DND-41 (cell line): ENCODE measurements around the gene LEUTX.

Source experiments
- ATAC-seq: fragments of 200-7000 bp; cut with Tn5 transposase; 3 replicates; pipeline ENCODE4 v1.9.1; 2021; ENCODE audit warnings: low read depth; ENCODE audit not compliant: insufficient read depth
- DNase-seq: peaks from one replicate; pipeline ENCODE4 v3.0.0-alpha.2; 2020
- H2AFZ ChIP-seq: 2 replicates; pipeline ENCODE4 v1.6.0; 2012; ENCODE audit warnings: low read depth, low read length
- H3K27ac ChIP-seq: 2 replicates; pipeline ENCODE4 v1.5.1; 2012; ENCODE audit warnings: low read length, inconsistent platforms
- H3K27me3 ChIP-seq: fragments of 200-600 bp; sonication (generic); 2 replicates; pipeline ENCODE4 v1.6.0; 2012; ENCODE audit warnings: low read length, mild to moderate bottlenecking, inconsistent platforms; ENCODE audit not compliant: insufficient read depth, poor library complexity
- H3K36me3 ChIP-seq: 2 replicates; pipeline ENCODE4 v1.5.1; 2012; ENCODE audit warnings: low read length, inconsistent platforms; ENCODE audit not compliant: insufficient read depth
- H3K4me1 ChIP-seq: 2 replicates; pipeline ENCODE4 v1.5.1; 2012; ENCODE audit warnings: mild to moderate bottlenecking, low read length; ENCODE audit not compliant: insufficient read depth
- H3K4me2 ChIP-seq: 2 replicates; pipeline ENCODE4 v1.6.0; 2012; ENCODE audit warnings: mild to moderate bottlenecking, moderate library complexity, low read length, inconsistent platforms; ENCODE audit not compliant: insufficient read depth
- H3K4me3 ChIP-seq, 2 experiments: fragments of 200-600 bp in 1 of 2; shearing (Covaris generic) in 1 of 2; 2 replicates each; pipeline ENCODE4 v1.5.1; 2012 to 2016; ENCODE audit warnings: inconsistent platforms in 2 of 2, low read length in 2 of 2, mild to moderate bottlenecking in 2 of 2, low read depth in 1 of 2, moderate library complexity in 1 of 2
- H3K79me2 ChIP-seq: 2 replicates; pipeline ENCODE4 v1.6.0; 2012; ENCODE audit warnings: low read length, inconsistent platforms; ENCODE audit not compliant: insufficient read depth
- H3K9ac ChIP-seq: 2 replicates; pipeline ENCODE4 v1.6.0; 2012; ENCODE audit warnings: low read depth, mild to moderate bottlenecking, inconsistent platforms, low read length, moderate library complexity
- H3K9me3 ChIP-seq: 2 replicates; pipeline ENCODE4 v1.5.1; 2012; ENCODE audit warnings: low read length, moderate library complexity, mild to moderate bottlenecking, inconsistent platforms; ENCODE audit not compliant: insufficient read depth, severe bottlenecking
- H4K20me1 ChIP-seq: 2 replicates; pipeline ENCODE4 v1.6.0; 2012; ENCODE audit warnings: low read length; ENCODE audit not compliant: insufficient read depth
- CTCF ChIP-seq: IDR thresholded peaks from 2 replicates; pipeline ENCODE4 v1.5.1; 2012; ENCODE audit warnings: borderline replicate concordance, low read length, moderate library complexity, mild to moderate bottlenecking; ENCODE audit not compliant: poor library complexity, severe bottlenecking; ENCODE audit errors: extremely low read depth
- EZH2 ChIP-seq: IDR thresholded peaks from 3 replicates; pipeline ENCODE4 v1.6.1; 2012; ENCODE audit warnings: borderline replicate concordance, low read depth, mild to moderate bottlenecking, moderate library complexity, low read length, inconsistent platforms; ENCODE audit not compliant: severe bottlenecking

The LEUTX gene

GRCh38 chr19:39780894-39781293 is 2.2 kb downstream of the LEUTX start:
- no peak for DNase-seq
- Histone ChIP-seq H3K9me3 (no peaks in the 10 kb centered on the region), H4K20me1 (no peaks in the 10 kb centered on the region), H3K27me3 (peaks cover 28% of the 10 kb centered on the region), H3K4me2 (no peak overlapping the region), H3K27ac (no peak overlapping the region), H3K9ac (no peak overlapping the region), H2AFZ (no peak overlapping the region), H3K79me2 (no peaks in the 10 kb centered on the region), H3K4me3 (no peak overlapping the region), H3K36me3 (no peaks in the 10 kb centered on the region), H3K4me1 (no peaks in the 10 kb centered on the region)
- no peak for TF ChIP-seq EZH2
- no peak for TF ChIP-seq CTCF
- no peak for ATAC-seq

DNA sequence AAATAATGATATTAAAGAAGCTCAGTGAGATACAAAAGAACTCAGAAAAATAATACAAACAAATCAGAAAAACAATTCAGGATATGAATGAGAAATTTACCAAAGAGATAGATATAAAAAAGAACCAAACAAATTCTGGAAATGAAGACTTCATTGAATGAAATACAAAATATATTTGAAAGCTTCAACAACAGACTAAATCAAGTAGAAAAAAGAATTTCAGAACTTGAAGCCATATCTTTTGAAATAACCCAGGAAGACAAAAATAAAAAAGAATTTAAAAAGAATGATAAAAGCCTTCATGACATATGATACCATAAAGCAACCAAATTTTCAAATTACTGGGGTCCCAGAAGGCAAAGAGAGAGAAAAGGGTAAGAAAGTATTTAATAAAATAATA is 9.6 kb downstream of the LEUTX start:
- Histone ChIP-seq H2AFZ (no peak overlapping the region), H3K79me2 (no peaks in the 10 kb centered on the region), H4K20me1 (no peaks in the 10 kb centered on the region), H3K27ac (no peak overlapping the region), H3K9ac (no peak overlapping the region), H3K4me3 (no peak overlapping the region), H3K4me1 (peaks cover 6% of the 10 kb centered on the region; the same call in 1 of the 2 replicates), H3K9me3 (peaks cover 7% of the 10 kb centered on the region), H3K4me2 (no peak overlapping the region), H3K27me3 (no peaks in the 10 kb centered on the region), H3K36me3 (no peaks in the 10 kb centered on the region)
- DNase-seq (no peak), ATAC-seq (no peak)
- TF ChIP-seq EZH2 (no peak), CTCF (no peak)

DNA sequence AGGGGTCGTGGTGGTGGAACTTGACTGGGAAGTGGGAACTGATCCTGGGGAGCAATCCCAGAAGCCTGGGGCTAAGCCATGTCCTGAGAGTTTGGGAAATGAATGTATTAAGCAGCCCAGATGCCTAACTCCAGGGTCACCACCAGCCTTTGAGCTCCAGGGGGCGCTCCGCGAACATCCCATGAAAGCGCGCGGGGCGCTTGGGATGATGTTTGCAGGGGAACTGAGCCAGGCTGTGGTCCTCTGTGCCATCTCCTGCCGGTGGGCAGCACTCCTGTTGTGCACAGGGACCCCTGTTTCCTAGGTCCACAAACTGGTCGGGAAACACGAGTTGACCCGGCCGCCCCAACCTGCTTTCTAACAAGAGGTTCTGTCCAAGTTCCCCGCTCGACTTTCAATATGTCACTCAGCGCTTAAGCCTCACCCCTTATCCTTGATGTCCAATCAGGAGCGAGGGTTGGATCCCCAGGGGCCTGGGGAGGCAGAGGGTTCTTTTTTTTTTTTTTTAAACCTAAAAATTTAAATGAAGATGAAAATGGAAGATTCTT is 14.4 kb downstream of the LEUTX start:
- H3K4me2 ChIP-seq: peak overlapping the region; percentile 65
- H2AFZ ChIP-seq: peak overlapping the region; percentile 79
- no peaks in the 10 kb centered on the region for H3K9me3 ChIP-seq
- peak overlapping the region in 1 of 2 experiments; percentile 52; a peak in 2 of 4 replicates for H3K4me3 ChIP-seq
- H4K20me1 ChIP-seq: no peaks in the 10 kb centered on the region
- DNase-seq (peak; percentile 72), ATAC-seq (peak; percentile 96)
- H3K27me3 ChIP-seq: peaks cover 14% of the 10 kb centered on the region
- peaks cover 10% of the 10 kb centered on the region for H3K4me1 ChIP-seq
- 0 out of 2 replicates have a peak overlapping the region, but pooled peaks have one; percentile 0 for H3K9ac ChIP-seq
- H3K79me2 ChIP-seq: no peaks in the 10 kb centered on the region
- no peaks in the 10 kb centered on the region for H3K36me3 ChIP-seq
- no peak overlapping the region for H3K27ac ChIP-seq
- TF ChIP-seq EZH2 (no peak), CTCF (peak; percentile 95)

DNA sequence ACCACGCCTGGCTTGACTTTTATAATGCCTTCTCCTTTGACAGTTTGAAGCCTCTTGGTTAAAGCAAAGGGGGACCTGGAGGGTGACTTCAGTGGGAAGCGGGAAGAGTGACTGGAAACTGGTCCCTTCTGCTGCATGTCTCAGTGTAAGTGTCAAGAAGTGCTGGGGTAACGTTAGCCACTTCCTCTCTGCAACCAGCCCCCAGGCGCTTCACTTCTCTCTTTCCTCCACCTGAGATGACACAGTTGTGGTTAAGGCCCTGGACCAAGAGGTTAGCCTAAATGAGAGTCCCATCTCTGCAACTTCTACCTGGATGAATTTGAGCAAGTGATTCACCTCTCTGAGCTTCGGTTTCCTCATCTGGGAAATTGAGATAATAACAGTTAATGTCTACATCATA is 16.3 kb downstream of the LEUTX start:
- TF ChIP-seq CTCF (no peak), EZH2 (no peak)
- H2AFZ ChIP-seq: no peak overlapping the region
- no peak overlapping the region for H3K9ac ChIP-seq
- peaks cover 10% of the 10 kb centered on the region for H3K4me1 ChIP-seq
- ATAC-seq: no peak
- no peak overlapping the region for H3K4me3 ChIP-seq
- no peaks in the 10 kb centered on the region for H4K20me1 ChIP-seq
- H3K36me3 ChIP-seq: no peaks in the 10 kb centered on the region
- H3K79me2 ChIP-seq: no peaks in the 10 kb centered on the region
- H3K4me2 ChIP-seq: no peak overlapping the region
- no peak for DNase-seq
- H3K9me3 ChIP-seq: no peaks in the 10 kb centered on the region
- peaks cover 14% of the 10 kb centered on the region for H3K27me3 ChIP-seq
- no peak overlapping the region for H3K27ac ChIP-seq
